ENCODE results near the gene ATP1B1.

DNA sequence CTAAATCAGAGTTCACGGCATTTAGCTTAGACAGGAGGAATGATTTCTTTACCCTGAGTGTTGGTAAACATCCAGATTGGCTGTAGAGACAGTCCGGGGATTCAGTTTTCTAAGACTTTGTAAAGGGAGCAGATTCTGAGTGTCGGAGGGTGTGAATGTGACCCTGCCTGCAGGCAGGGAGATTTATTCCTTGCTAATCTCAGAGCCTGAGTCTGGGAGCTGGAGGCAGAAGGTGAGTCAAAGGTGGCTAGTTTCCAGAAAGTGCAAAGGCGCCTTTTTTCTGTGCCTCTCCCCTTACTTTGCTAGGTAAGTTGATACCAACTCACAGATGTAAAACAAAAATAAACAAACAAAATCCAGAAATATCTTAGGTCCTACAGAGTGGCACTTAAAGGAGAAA lies 11.7 kb downstream of the ATP1B1 start:
- TF ChIP-seq EZH2 (IDR thresholded peaks at IDR 0.05; ENCODE audit: insufficient read depth, poor library complexity, severe bottlenecking) = no peak
- TF ChIP-seq EZH2phosphoT487 (IDR thresholded peaks at IDR 0.05; ENCODE audit: insufficient read depth, low read depth) = no peak

All from GM23248 (cell line).